Activated CD4-positive, CD25-positive, alpha-beta regulatory T cell treated with anti-CD3 and anti-CD28 coated beads, Interleukin-2, amount 50 U/mL, for 72 hours (primary cell): Measurements from ENCODE around the gene KCNAB1.

Source experiments
- DNase-seq: peaks from one replicate; pipeline ENCODE4 v3.0.0; 2021

KCNAB1 gene

GRCh38 chr3:156378871-156379270 lies 258.5 kb downstream of the KCNAB1 start:
- DNase-seq = no peak

GRCh38 chr3:156379327-156379726 lies 258.9 kb downstream of the KCNAB1 start:
- DNase-seq = no peak

GRCh38 chr3:156381253-156381652 lies 260.9 kb downstream of the KCNAB1 start:
- no peak for DNase-seq

GRCh38 chr3:156382458-156383346 lies 262.3 kb downstream of the KCNAB1 start:
- no peak for DNase-seq

- no peak for DNase-seq
Observed at GRCh38 chr3:156383441-156384025, 263.2 kb downstream of the KCNAB1 start.

GRCh38 chr3:156388497-156389448 lies 268.4 kb downstream of the KCNAB1 start:
- no peak for DNase-seq

GRCh38 chr3:156389449-156389950 lies 269.1 kb downstream of the KCNAB1 start:
- DNase-seq = no peak

GRCh38 chr3:156390846-156391245 lies 270.5 kb downstream of the KCNAB1 start:
- DNase-seq = no peak

GRCh38 chr3:156395961-156396710 lies 275.8 kb downstream of the KCNAB1 start:
- DNase-seq = no peak

- DNase-seq = no peak
Observed at GRCh38 chr3:156396851-156397250, 276.5 kb downstream of the KCNAB1 start.

GRCh38 chr3:156397534-156397933 lies 277.2 kb downstream of the KCNAB1 start:
- no peak for DNase-seq

GRCh38 chr3:156400062-156400461 lies 279.7 kb downstream of the KCNAB1 start:
- no peak for DNase-seq

GRCh38 chr3:156400735-156401134 lies 280.4 kb downstream of the KCNAB1 start:
- DNase-seq = no peak

- no peak for DNase-seq
Observed at GRCh38 chr3:156404217-156404616, 283.8 kb downstream of the KCNAB1 start.

- no peak for DNase-seq
Observed at GRCh38 chr3:156406393-156406792, 286.0 kb downstream of the KCNAB1 start.

- no peak for DNase-seq
Observed at GRCh38 chr3:156407617-156408225, 287.3 kb downstream of the KCNAB1 start.

- no peak for DNase-seq
Observed at GRCh38 chr3:156409694-156410093, 289.3 kb downstream of the KCNAB1 start.

GRCh38 chr3:156412600-156412999 lies 292.2 kb downstream of the KCNAB1 start:
- DNase-seq = no peak

- DNase-seq = no peak
Observed at GRCh38 chr3:156413293-156413892, 293.0 kb downstream of the KCNAB1 start.

GRCh38 chr3:156416846-156417558 lies 296.6 kb downstream of the KCNAB1 start:
- DNase-seq = no peak
